GM12801 (cell line): Measurements from ENCODE around the gene RFC5.

Experiments
- TF ChIP-seq, protein P1 (sequence below): IDR thresholded peaks from one replicate; pipeline ENCODE4 v1.5.1; 2011; ENCODE audit warnings: control low read depth; ENCODE audit not compliant: insufficient read length; ENCODE audit errors: extremely low read depth

RFC5 gene

DNA sequence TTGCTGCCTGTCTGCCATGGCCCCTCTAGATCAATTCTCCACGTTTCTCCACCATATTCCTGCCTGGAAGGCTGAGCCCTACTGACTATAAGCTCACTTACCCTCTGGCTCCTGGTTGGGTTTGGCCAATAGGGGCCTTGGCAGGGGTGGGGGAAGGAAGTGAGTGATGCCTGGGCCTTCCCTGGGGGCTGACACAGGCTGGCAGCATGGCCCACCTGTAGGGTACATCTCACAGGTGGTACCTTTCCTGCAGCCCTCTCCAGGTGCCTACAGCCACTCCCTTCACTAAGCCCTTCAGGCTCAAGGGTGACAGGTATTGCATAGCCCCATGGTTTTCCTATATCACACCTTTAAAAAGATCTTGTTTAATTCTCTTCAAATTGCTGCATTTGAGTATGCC, 3.5 kb downstream of the RFC5 start:
- TF ChIP-seq, protein P1, sequence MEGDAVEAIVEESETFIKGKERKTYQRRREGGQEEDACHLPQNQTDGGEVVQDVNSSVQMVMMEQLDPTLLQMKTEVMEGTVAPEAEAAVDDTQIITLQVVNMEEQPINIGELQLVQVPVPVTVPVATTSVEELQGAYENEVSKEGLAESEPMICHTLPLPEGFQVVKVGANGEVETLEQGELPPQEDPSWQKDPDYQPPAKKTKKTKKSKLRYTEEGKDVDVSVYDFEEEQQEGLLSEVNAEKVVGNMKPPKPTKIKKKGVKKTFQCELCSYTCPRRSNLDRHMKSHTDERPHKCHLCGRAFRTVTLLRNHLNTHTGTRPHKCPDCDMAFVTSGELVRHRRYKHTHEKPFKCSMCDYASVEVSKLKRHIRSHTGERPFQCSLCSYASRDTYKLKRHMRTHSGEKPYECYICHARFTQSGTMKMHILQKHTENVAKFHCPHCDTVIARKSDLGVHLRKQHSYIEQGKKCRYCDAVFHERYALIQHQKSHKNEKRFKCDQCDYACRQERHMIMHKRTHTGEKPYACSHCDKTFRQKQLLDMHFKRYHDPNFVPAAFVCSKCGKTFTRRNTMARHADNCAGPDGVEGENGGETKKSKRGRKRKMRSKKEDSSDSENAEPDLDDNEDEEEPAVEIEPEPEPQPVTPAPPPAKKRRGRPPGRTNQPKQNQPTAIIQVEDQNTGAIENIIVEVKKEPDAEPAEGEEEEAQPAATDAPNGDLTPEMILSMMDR: no peak

DNA sequence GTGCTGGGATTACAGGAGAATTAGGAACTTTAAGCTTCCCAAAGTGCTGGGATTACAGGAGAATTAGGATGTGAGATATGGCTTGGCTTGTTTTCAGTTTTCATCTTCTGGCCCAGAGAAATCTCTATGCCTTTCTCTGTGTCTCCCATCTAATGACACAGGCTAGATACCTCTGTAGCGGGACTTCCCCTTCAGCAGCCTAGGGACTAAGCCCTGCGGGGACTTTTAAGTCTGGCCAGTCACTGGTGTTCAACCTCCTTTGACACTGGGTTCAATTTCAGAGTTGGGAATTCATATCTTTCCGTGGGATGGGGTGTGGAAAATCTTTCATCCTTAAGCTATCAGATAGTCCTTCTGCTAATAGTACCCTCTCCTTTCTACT, 6.2 kb downstream of the RFC5 start:
- TF ChIP-seq, protein P1: no peak

DNA sequence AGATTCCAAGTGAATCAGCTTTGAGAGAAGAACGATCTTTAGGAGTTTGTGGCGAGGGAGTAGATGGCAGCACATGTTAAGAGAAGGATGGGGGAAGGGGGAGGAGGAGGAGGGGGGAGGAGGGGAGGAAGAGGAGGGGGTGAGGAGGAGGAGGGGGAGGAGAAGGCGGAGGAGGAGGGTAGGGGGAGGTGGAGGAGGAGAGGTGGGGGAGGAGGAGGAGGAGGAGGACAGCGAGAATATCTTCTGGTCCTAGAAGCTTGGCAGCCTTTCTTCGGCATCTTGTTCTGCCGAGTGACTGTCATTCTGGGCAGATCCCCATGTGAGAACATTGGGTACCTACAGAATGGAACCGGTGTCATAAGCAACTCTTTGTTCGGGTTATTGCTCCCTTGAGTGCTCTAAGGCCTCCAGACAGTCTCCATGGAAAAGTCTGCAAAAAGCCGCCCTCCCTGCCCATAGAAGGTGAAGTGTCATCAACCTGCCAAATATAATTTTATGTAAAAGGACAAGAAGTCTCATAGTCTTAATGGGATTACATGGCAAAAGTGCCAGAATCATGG, 6.9 kb downstream of the RFC5 start:
- TF ChIP-seq, protein P1: no peak

GRCh38 chr12:118025168-118025567, 8.7 kb downstream of the RFC5 start:
- TF ChIP-seq, protein P1: no peak

DNA sequence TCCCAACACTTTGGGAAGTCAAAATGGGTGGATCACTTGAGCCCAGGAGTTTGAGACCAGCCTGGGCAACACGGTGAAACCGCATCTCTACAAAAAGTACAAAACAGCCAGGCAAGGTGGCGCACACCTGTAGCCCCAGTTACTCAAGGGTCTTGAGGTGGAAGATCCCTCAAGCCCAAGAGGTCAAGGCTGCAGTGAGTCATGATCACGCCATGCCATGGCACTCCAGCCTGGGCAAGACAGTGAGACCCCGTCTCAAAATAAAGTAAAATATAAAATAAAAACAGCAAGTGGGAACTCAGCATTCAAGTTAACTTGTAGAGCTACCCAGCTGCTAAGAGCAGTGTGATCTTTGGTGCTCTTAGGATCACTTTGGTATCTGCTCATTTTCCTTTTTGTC, 12.7 kb downstream of the RFC5 start:
- TF ChIP-seq, protein P1: no peak

GRCh38 chr12:118032188-118032587, 15.7 kb downstream of the RFC5 start:
- TF ChIP-seq, protein P1: no peak

GRCh38 chr12:118033323-118033722, 16.8 kb downstream of the RFC5 start:
- TF ChIP-seq, protein P1: no peak
